AG04450 (cell line): ENCODE data around the gene CASP8AP2. TPM values are rescaled to one million over a fixed set of nuclear protein-coding genes. Genes with fewer than 3 reads are reported as not detected.

Experiments used
- CTCF ChIA-PET: fragments of 300-600, 350-600 bp; formaldehyde crosslinking; extraction: SDS; loops from one replicate; lab custom pipeline; 2022; ENCODE audit warnings: antibody characterized with exemption, inconsistent platforms; lab: Charles Lee
- POLR2A ChIA-PET: fragments of 350-600 bp; formaldehyde crosslinking; extraction: SDS; loops from one replicate; lab custom pipeline; 2021; ENCODE audit warnings: antibody characterized with exemption, inconsistent platforms; lab: Yijun Ruan, JAX
- DNase-seq: peaks from one replicate; pipeline ENCODE4 v3.0.0-alpha.2; 2011; ENCODE audit warnings: low read depth, low spot score
- H3K27ac ChIP-seq: one replicate; pipeline ENCODE4 v1.5.1; 2012; ENCODE audit warnings: low read depth, low read length, control low read depth
- H3K27me3 ChIP-seq: one replicate; pipeline ENCODE4 v1.6.0; 2012; ENCODE audit warnings: low read length; ENCODE audit not compliant: control insufficient read depth, insufficient read depth
- H3K4me3 ChIP-seq: 2 replicates; pipeline ENCODE4 v1.5.1; 2011; ENCODE audit warnings: mild to moderate bottlenecking, low read depth, low read length, control low read depth
- H3K9me3 ChIP-seq: 2 replicates; pipeline ENCODE4 v1.5.1; 2012; ENCODE audit warnings: low read length; ENCODE audit not compliant: control insufficient read depth, insufficient read depth
- polyA plus RNA-seq: library from polyadenylated mRNA; depleted of rRNA; stranded (reverse); fragments of >200 nt; gene quantifications from 2 replicates; pipeline ENCODE4 v1.2.3, GENCODE V29; 2011
- TF ChIP-seq, protein P1 (sequence below): IDR thresholded peaks from 2 replicates; pipeline ENCODE4 v1.5.1; 2011; ENCODE audit warnings: low read depth, low read length, control low read depth, inconsistent platforms

The CASP8AP2 gene
- polyA plus RNA-seq, 1 experiment, result 10.8 TPM

DNA sequence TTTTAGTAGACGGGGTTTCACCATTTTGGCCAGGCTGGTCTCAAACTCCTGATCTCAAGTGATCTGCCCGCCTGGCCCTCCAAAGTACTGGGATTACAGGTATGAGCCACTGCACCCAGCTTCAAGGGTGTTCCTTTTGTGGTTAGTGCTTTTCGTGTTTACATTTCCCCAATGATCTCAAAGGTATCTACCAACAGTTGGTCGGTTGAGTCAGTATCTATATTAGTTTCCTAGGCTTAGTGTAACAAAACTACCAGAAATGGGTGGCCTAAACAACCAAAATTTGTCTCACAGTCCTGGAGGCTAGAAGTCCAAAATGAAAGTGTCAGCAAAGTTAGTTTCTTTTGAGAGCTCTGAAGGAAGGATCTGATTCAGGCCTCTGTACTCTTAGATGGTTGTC, 30.1 kb downstream of the CASP8AP2 start:
- DNase-seq, result no peak
- POLR2A ChIA-PET, result no interaction called here
- H3K9me3 ChIP-seq, result no peaks in the 10 kb centered on the region

DNA sequence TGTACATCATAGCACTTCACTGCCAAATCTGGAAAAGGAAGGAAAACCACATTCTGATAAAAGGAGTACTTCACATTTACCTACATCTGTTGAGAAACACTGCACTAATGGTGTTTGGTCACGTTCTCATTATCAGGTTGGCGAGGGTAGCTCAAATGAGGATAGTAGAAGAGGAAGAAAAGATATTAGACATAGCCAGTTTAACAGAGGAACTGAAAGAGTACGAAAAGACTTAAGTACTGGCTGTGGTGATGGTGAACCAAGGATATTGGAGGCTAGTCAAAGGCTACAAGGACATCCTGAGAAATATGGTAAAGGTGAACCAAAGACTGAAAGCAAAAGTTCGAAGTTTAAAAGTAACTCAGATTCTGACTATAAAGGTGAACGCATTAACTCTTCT, 32.6 kb downstream of the CASP8AP2 start:
- no peaks in the 10 kb centered on the region for H3K9me3 ChIP-seq
- H3K27ac ChIP-seq, result no peak overlapping the region
- H3K4me3 ChIP-seq, result no peak overlapping the region
- DNase-seq, result no peak
- no peaks in the 10 kb centered on the region for H3K27me3 ChIP-seq
- CTCF ChIA-PET, result no interaction called here
- POLR2A ChIA-PET, result no interaction called here
- TF ChIP-seq, protein P1, sequence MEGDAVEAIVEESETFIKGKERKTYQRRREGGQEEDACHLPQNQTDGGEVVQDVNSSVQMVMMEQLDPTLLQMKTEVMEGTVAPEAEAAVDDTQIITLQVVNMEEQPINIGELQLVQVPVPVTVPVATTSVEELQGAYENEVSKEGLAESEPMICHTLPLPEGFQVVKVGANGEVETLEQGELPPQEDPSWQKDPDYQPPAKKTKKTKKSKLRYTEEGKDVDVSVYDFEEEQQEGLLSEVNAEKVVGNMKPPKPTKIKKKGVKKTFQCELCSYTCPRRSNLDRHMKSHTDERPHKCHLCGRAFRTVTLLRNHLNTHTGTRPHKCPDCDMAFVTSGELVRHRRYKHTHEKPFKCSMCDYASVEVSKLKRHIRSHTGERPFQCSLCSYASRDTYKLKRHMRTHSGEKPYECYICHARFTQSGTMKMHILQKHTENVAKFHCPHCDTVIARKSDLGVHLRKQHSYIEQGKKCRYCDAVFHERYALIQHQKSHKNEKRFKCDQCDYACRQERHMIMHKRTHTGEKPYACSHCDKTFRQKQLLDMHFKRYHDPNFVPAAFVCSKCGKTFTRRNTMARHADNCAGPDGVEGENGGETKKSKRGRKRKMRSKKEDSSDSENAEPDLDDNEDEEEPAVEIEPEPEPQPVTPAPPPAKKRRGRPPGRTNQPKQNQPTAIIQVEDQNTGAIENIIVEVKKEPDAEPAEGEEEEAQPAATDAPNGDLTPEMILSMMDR, result no peak

More for the DNA sequence above, 30.1 kb downstream of the CASP8AP2 start:
- CTCF ChIA-PET, result no interaction called here
- TF ChIP-seq, protein P1, result no peak
- no peak overlapping the region for H3K4me3 ChIP-seq
- H3K27ac ChIP-seq, result no peak overlapping the region
- no peaks in the 10 kb centered on the region for H3K27me3 ChIP-seq

DNA sequence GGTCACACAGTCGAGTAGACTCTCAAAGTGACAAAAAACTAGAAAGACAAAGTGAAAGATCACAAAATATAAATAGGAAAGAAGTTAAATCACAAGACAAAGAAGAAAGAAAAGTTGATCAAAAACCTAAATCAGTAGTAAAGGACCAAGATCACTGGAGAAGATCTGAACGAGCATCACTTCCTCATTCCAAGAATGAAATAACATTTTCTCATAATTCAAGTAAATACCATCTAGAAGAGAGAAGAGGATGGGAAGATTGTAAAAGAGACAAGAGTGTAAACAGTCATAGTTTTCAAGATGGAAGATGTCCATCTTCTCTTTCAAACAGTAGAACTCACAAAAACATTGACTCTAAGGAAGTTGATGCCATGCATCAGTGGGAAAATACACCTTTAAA, 33.0 kb downstream of the CASP8AP2 start:
- no peak for DNase-seq
- no peaks in the 10 kb centered on the region for H3K27me3 ChIP-seq
- TF ChIP-seq, protein P1, result no peak
- no peak overlapping the region for H3K4me3 ChIP-seq
- ChIA-PET POLR2A (no interaction called here), CTCF (no interaction called here)
- H3K9me3 ChIP-seq, result no peaks in the 10 kb centered on the region
- H3K27ac ChIP-seq, result no peak overlapping the region

DNA sequence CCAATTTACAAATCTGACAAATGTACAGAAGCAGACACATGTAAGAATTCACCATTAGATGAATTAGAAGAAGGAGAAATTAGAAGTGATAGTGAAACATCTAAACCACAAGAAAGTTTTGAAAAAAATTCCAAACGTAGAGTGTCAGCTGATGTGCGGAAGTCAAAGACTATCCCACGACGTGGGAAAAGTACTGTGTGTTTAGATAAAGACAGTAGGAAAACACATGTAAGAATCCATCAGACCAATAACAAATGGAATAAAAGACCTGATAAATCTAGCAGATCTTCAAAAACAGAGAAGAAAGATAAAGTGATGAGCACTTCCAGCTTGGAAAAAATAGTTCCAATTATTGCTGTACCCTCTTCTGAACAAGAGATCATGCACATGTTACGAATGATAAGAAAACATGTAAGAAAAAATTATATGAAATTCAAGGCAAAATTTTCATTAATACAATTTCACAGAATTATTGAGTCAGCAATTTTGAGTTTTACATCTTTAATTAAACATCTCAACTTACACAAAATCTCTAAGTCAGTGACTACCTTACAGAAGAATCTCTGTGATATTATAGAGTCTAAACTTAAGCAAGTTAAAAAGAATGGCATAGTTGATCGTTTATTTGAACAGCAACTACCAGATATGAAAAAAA, 36.5 kb downstream of the CASP8AP2 start:
- H3K27ac ChIP-seq, result no peak overlapping the region
- H3K4me3 ChIP-seq, result no peak overlapping the region
- POLR2A ChIA-PET, result no interaction called here
- CTCF ChIA-PET, result no interaction called here
- TF ChIP-seq, protein P1, result no peak
- no peak for DNase-seq
- H3K27me3 ChIP-seq, result no peaks in the 10 kb centered on the region
- H3K9me3 ChIP-seq, result no peaks in the 10 kb centered on the region

DNA sequence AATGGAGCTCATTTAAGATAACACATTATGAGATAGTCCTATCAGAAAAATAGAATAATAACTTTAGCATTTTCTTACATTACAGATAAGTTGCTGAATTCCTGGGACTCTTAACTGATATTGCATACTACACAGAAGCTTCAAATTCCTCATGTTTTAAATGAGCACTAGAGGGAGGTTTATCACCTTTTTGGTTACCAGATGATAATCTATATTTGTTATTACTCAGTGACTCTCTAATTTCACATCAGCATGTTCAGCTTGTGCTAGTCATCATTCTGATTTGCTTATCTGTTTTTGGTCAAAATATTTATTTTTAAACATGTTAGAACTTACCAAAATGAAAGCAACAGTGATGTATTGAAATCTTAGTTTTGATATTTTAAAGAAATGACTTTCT, 44.0 kb downstream of the CASP8AP2 start:
- Histone ChIP-seq H3K27ac (no peak overlapping the region), H3K9me3 (no peaks in the 10 kb centered on the region), H3K27me3 (no peaks in the 10 kb centered on the region), H3K4me3 (no peak overlapping the region)
- no peak for DNase-seq
- CTCF ChIA-PET, result interaction anchor here (1.0 kb wide), 1 partner anchor 520 kb away, joined by 4 read pairs; no protein-coding TSS in a partner anchor
- TF ChIP-seq, protein P1, result no peak
- POLR2A ChIA-PET, result no interaction called here
